HEK293 (cell line): ENCODE results near the gene ADM2.
A peak's percentile ranks its signal among the peaks of the same experiment; 100 is the strongest.

Experiments used
- BCL11A ChIP-seq: fragments of 450-650 bp; formaldehyde crosslinking; IDR thresholded peaks from 2 replicates; pipeline ENCODE4 v1.5.1; 2016; ENCODE audit warnings: low read depth, missing biosample characterization, missing genetic modification characterization
- FEZF1 ChIP-seq: fragments of 450-650 bp; formaldehyde crosslinking; IDR thresholded peaks from 2 replicates; pipeline ENCODE4 v1.5.1; 2016; ENCODE audit warnings: missing biosample characterization, missing genetic modification characterization
- GFI1B ChIP-seq: fragments of 450-650 bp; formaldehyde crosslinking; IDR thresholded peaks from 2 replicates; pipeline ENCODE4 v1.5.1; 2016; ENCODE audit warnings: missing biosample characterization, missing genetic modification characterization
- KLF9 ChIP-seq: fragments of 450-650 bp; formaldehyde crosslinking; IDR thresholded peaks from 2 replicates; pipeline ENCODE4 v1.5.1; 2016; ENCODE audit warnings: missing biosample characterization, missing genetic modification characterization, low read depth
- MEIS1 ChIP-seq: sonication (generic); formaldehyde crosslinking; IDR thresholded peaks from 2 replicates; pipeline ENCODE4 v1.8.1; 2022; ENCODE audit warnings: missing genetic modification reagents, mild to moderate bottlenecking, borderline replicate concordance
- RBAK ChIP-seq: fragments of 450-650 bp; formaldehyde crosslinking; IDR thresholded peaks from 2 replicates; pipeline ENCODE4 v1.5.1; 2016; ENCODE audit warnings: missing biosample characterization, missing genetic modification characterization
- SCRT1 ChIP-seq: fragments of 450-650 bp; formaldehyde crosslinking; IDR thresholded peaks from 2 replicates; pipeline ENCODE4 v1.5.1; 2016; ENCODE audit warnings: missing biosample characterization, missing genetic modification characterization, borderline replicate concordance
- SP3 ChIP-seq: fragments of 450-650 bp; formaldehyde crosslinking; IDR thresholded peaks from 2 replicates; pipeline ENCODE4 v1.5.1; 2016; ENCODE audit warnings: missing biosample characterization, missing genetic modification characterization
- ZFP41 ChIP-seq: fragments of 450-650 bp; formaldehyde crosslinking; IDR thresholded peaks from 2 replicates; pipeline ENCODE4 v1.5.1; 2016; ENCODE audit warnings: missing biosample characterization, missing genetic modification characterization, borderline replicate concordance
- ZNF121 ChIP-seq: fragments of 450-650 bp; formaldehyde crosslinking; IDR thresholded peaks from 2 replicates; pipeline ENCODE4 v1.5.1; 2016; ENCODE audit warnings: missing biosample characterization, missing genetic modification characterization
- ZNF2 ChIP-seq: fragments of 450-650 bp; formaldehyde crosslinking; IDR thresholded peaks from 2 replicates; pipeline ENCODE4 v1.5.1; 2016; ENCODE audit warnings: missing biosample characterization, missing genetic modification characterization
- ZNF221 ChIP-seq: fragments of 450-650 bp; formaldehyde crosslinking; IDR thresholded peaks from 2 replicates; pipeline ENCODE4 v1.5.1; 2017; ENCODE audit warnings: missing biosample characterization, missing genetic modification characterization, borderline replicate concordance
- ZNF341 ChIP-seq: fragments of 450-650 bp; formaldehyde crosslinking; IDR thresholded peaks from 2 replicates; pipeline ENCODE4; 2016; ENCODE audit warnings: low read depth, missing biosample characterization, missing genetic modification characterization
- ZNF501 ChIP-seq: fragments of 450-650 bp; formaldehyde crosslinking; IDR thresholded peaks from 2 replicates; pipeline ENCODE4 v1.5.1; 2016; ENCODE audit warnings: missing biosample characterization, missing genetic modification characterization
- ZNF529 ChIP-seq: fragments of 450-650 bp; formaldehyde crosslinking; IDR thresholded peaks from 2 replicates; pipeline ENCODE4 v1.5.1; 2017; ENCODE audit warnings: missing genetic modification characterization, missing biosample characterization; ENCODE audit not compliant: insufficient replicate concordance
- ZNF560 ChIP-seq: fragments of 450-650 bp; formaldehyde crosslinking; IDR thresholded peaks from 2 replicates; pipeline ENCODE4 v1.5.1; 2017; ENCODE audit warnings: missing biosample characterization, missing genetic modification characterization, borderline replicate concordance
- ZNF623 ChIP-seq: fragments of 450-650 bp; formaldehyde crosslinking; IDR thresholded peaks from 2 replicates; pipeline ENCODE4 v1.5.1; 2016; ENCODE audit warnings: missing biosample characterization, missing genetic modification characterization
- ZNF658 ChIP-seq: fragments of 450-650 bp; formaldehyde crosslinking; IDR thresholded peaks from 2 replicates; pipeline ENCODE4; 2016; ENCODE audit warnings: missing biosample characterization, missing genetic modification characterization
- ZNF670 ChIP-seq: fragments of 450-650 bp; formaldehyde crosslinking; IDR thresholded peaks from 2 replicates; pipeline ENCODE4 v1.5.1; 2016; ENCODE audit warnings: missing biosample characterization, missing genetic modification characterization, low read depth
- ZNF785 ChIP-seq: fragments of 450-650 bp; formaldehyde crosslinking; IDR thresholded peaks from 2 replicates; pipeline ENCODE4 v1.5.1; 2016; ENCODE audit warnings: missing biosample characterization, missing genetic modification characterization
- TF ChIP-seq, protein P1 (sequence below): fragments of 450-650 bp; formaldehyde crosslinking; IDR thresholded peaks from 2 replicates; pipeline ENCODE4 v1.5.1; 2016; ENCODE audit warnings: missing biosample characterization, missing genetic modification characterization
- TF ChIP-seq, protein P2 (sequence below): fragments of 450-650 bp; IDR thresholded peaks from 2 replicates; pipeline ENCODE4 v1.5.1; 2018; ENCODE audit warnings: missing biosample characterization, missing genetic modification characterization
- TF ChIP-seq, protein P3 (sequence below): fragments of 450-650 bp; formaldehyde crosslinking; IDR thresholded peaks from 2 replicates; pipeline ENCODE4 v1.5.1; 2016; ENCODE audit warnings: missing biosample characterization, missing genetic modification characterization
- TF ChIP-seq, protein P4 (sequence below): fragments of 450-650 bp; formaldehyde crosslinking; IDR thresholded peaks from 2 replicates; pipeline ENCODE4 v1.5.1; 2016; ENCODE audit warnings: missing biosample characterization, missing genetic modification characterization
- TF ChIP-seq, protein P5 (sequence below): fragments of 450-650 bp; formaldehyde crosslinking; IDR thresholded peaks from 2 replicates; pipeline ENCODE4 v1.5.1; 2016; ENCODE audit warnings: missing biosample characterization, missing genetic modification characterization
- TF ChIP-seq, protein P6 (sequence below): fragments of 450-650 bp; formaldehyde crosslinking; IDR thresholded peaks from 2 replicates; pipeline ENCODE4 v1.5.1; 2017; ENCODE audit warnings: missing biosample characterization, missing genetic modification characterization
- TF ChIP-seq, protein P7 (sequence below): fragments of 450-650 bp; formaldehyde crosslinking; IDR thresholded peaks from 2 replicates; pipeline ENCODE4 v1.5.1; 2016; ENCODE audit warnings: missing biosample characterization, missing genetic modification characterization

The ADM2 gene

DNA sequence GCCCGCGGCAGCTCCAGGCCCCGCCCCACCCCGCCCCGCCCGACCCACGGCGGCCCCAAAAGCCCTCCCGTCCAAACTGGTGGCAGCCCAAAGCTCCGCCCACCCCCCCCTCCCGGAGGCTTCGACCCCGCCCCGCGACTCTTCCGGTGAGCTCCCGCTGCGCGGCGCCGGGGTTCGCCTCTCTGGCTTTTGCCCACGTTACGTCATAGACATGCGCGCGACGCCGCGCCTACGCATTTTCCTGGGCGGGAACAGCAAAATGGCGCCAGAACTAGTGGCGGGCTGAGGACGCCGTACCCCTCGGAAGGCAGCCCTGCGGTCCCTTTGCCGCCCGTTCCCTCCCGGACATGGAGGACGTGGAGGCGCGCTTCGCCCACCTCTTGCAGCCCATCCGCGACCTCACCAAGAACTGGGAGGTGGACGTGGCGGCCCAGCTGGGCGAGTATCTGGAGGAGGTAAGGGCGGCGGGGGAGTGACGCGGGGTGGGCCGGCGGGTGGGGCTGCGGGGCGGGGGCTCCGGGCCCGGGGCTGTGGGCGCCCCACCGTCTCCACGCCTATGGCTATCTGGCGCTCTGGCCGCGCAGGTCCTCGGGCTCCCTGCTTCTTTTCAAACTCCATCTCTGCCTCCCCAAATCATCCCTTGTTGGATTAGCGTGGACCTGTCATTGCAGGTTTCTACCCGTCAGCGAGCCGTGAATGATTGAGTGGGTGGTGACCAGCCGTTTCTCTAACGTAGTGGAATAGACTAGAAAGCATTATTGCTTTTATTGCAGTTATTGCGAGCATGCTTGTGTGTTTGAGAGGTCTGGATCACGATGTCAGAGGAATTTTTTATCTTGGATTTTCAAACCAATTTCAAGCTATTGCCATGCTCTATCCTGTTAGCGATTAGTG, 26.9 kb downstream of the ADM2 start, which contains the start of gene NCAPH2 (continued):
- TF ChIP-seq, protein P1, sequence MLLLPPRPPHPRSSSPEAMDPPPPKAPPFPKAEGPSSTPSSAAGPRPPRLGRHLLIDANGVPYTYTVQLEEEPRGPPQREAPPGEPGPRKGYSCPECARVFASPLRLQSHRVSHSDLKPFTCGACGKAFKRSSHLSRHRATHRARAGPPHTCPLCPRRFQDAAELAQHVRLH, result 0 out of 2 replicates have a peak, but pooled peaks have one; percentile 30
- TF ChIP-seq, protein P2, sequence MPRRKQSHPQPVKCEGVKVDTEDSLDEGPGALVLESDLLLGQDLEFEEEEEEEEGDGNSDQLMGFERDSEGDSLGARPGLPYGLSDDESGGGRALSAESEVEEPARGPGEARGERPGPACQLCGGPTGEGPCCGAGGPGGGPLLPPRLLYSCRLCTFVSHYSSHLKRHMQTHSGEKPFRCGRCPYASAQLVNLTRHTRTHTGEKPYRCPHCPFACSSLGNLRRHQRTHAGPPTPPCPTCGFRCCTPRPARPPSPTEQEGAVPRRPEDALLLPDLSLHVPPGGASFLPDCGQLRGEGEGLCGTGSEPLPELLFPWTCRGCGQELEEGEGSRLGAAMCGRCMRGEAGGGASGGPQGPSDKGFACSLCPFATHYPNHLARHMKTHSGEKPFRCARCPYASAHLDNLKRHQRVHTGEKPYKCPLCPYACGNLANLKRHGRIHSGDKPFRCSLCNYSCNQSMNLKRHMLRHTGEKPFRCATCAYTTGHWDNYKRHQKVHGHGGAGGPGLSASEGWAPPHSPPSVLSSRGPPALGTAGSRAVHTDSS (tag by site-specific recombination), result no peak
- TF ChIP-seq, protein P3, sequence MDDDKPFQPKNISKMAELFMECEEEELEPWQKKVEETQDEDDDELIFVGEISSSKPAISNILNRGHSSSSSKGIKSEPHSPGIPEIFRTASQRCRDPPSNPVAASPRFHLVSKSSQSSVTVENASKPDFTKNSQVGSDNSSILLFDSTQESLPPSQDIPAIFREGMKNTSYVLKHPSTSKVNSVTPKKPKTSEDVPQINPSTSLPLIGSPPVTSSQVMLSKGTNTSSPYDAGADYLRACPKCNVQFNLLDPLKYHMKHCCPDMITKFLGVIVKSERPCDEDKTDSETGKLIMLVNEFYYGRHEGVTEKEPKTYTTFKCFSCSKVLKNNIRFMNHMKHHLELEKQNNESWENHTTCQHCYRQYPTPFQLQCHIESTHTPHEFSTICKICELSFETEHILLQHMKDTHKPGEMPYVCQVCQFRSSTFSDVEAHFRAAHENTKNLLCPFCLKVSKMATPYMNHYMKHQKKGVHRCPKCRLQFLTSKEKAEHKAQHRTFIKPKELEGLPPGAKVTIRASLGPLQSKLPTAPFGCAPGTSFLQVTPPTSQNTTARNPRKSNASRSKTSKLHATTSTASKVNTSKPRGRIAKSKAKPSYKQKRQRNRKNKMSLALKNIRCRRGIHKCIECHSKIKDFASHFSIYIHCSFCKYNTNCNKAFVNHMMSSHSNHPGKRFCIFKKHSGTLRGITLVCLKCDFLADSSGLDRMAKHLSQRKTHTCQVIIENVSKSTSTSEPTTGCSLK (tag by site-specific recombination), result no peak
- TF ChIP-seq ZFP41 (no peak), ZNF341 (tag by site-specific recombination) (peak; percentile 83), ZNF623 (tag by site-specific recombination) (no peak), SP3 (tag by site-specific recombination) (peak; percentile 98), ZNF560 (tag by site-specific recombination) (no peak), MEIS1 (CRISPR knock-in tag) (no peak), RBAK (tag by site-specific recombination) (no peak), KLF9 (peak; percentile 93), ZNF121 (tag by site-specific recombination) (no peak), ZNF670 (tag by site-specific recombination) (no peak), ZNF221 (tag by site-specific recombination) (no peak), BCL11A (tag by site-specific recombination) (no peak), ZNF785 (tag by site-specific recombination) (no peak), SCRT1 (no peak), ZNF658 (tag by site-specific recombination) (no peak), ZNF529 (no peak), FEZF1 (tag by site-specific recombination) (0 out of 2 replicates have a peak, but pooled peaks have one; percentile 16), ZNF2 (tag by site-specific recombination) (0 out of 2 replicates have a peak, but pooled peaks have one; percentile 45), GFI1B (tag by site-specific recombination) (no peak), ZNF501 (tag by site-specific recombination) (peak; percentile 86)
- TF ChIP-seq, protein P4, sequence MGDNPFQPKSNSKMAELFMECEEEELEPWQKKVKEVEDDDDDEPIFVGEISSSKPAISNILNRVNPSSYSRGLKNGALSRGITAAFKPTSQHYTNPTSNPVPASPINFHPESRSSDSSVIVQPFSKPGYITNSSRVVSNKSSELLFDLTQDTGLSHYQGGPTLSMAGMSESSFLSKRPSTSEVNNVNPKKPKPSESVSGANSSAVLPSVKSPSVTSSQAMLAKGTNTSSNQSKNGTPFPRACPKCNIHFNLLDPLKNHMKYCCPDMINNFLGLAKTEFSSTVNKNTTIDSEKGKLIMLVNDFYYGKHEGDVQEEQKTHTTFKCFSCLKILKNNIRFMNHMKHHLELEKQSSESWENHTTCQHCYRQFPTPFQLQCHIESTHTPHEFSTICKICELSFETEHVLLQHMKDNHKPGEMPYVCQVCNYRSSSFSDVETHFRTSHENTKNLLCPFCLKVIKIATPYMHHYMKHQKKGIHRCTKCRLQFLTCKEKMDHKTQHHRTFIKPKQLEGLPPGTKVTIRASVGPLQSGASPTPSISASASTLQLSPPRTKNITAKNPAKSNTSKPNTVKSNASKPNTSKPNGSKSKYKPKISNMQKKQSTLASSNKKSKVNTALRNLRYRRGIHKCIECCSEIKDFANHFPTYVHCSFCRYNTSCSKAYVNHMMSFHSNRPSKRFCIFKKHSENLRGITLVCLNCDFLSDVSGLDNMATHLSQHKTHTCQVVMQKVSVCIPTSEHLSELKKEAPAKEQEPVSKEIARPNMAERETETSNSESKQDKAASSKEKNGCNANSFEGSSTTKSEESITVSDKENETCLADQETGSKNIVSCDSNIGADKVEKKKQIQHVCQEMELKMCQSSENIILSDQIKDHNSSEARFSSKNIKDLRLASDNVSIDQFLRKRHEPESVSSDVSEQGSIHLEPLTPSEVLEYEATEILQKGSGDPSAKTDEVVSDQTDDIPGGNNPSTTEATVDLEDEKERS (tag by site-specific recombination), result 0 out of 2 replicates have a peak, but pooled peaks have one; percentile 19
- TF ChIP-seq, protein P5, sequence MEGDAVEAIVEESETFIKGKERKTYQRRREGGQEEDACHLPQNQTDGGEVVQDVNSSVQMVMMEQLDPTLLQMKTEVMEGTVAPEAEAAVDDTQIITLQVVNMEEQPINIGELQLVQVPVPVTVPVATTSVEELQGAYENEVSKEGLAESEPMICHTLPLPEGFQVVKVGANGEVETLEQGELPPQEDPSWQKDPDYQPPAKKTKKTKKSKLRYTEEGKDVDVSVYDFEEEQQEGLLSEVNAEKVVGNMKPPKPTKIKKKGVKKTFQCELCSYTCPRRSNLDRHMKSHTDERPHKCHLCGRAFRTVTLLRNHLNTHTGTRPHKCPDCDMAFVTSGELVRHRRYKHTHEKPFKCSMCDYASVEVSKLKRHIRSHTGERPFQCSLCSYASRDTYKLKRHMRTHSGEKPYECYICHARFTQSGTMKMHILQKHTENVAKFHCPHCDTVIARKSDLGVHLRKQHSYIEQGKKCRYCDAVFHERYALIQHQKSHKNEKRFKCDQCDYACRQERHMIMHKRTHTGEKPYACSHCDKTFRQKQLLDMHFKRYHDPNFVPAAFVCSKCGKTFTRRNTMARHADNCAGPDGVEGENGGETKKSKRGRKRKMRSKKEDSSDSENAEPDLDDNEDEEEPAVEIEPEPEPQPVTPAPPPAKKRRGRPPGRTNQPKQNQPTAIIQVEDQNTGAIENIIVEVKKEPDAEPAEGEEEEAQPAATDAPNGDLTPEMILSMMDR (tag by site-specific recombination), result no peak
- TF ChIP-seq, protein P6, sequence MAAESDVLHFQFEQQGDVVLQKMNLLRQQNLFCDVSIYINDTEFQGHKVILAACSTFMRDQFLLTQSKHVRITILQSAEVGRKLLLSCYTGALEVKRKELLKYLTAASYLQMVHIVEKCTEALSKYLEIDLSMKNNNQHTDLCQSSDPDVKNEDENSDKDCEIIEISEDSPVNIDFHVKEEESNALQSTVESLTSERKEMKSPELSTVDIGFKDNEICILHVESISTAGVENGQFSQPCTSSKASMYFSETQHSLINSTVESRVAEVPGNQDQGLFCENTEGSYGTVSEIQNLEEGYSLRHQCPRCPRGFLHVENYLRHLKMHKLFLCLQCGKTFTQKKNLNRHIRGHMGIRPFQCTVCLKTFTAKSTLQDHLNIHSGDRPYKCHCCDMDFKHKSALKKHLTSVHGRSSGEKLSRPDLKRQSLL, result no peak
- TF ChIP-seq, protein P7, sequence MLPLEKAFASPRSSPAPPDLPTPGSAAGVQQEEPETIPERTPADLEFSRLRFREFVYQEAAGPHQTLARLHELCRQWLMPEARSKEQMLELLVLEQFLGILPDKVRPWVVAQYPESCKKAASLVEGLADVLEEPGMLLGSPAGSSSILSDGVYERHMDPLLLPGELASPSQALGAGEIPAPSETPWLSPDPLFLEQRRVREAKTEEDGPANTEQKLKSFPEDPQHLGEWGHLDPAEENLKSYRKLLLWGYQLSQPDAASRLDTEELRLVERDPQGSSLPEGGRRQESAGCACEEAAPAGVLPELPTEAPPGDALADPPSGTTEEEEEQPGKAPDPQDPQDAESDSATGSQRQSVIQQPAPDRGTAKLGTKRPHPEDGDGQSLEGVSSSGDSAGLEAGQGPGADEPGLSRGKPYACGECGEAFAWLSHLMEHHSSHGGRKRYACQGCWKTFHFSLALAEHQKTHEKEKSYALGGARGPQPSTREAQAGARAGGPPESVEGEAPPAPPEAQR, result peak; percentile 77; the same call in 1 of the 2 replicates
